Loucy (cell line): ENCODE measurements around the gene SLC26A8.

Experiments used
- EZH2phosphoT487 ChIP-seq: fragments of 200-600 bp; IDR thresholded peaks from 2 replicates; pipeline ENCODE4 v1.6.1; 2018; ENCODE audit warnings: antibody characterized with exemption, mild to moderate bottlenecking, moderate library complexity, borderline replicate concordance
- TF ChIP-seq, protein P1 (sequence below): fragments of 200-600 bp; sonication (generic); conservative IDR thresholded peaks from 2 replicates; pipeline ENCODE4 v1.5.1; 2014; ENCODE audit warnings: mild to moderate bottlenecking, antibody characterized with exemption, low read length

DNA sequence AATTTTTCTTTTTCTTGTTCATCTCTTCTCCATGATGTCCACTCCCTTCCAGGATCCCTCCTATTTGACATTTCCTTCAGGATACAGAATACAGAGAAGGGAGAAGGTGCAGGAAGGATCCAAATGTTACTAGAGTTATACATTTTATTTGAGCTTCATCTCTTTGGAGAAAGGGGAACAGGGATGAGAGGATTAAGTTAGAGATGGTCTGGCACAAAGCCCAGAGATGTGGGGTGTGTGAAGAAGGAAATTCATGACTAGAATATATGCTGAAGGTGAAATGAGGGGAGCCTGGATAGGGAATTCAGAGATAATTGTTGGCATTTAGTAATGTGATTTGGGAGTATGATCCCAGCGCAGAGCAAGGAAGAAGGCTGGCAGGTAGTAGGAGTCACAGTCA lies 81.1 kb downstream of the SLC26A8 start:
- TF ChIP-seq, protein P1, sequence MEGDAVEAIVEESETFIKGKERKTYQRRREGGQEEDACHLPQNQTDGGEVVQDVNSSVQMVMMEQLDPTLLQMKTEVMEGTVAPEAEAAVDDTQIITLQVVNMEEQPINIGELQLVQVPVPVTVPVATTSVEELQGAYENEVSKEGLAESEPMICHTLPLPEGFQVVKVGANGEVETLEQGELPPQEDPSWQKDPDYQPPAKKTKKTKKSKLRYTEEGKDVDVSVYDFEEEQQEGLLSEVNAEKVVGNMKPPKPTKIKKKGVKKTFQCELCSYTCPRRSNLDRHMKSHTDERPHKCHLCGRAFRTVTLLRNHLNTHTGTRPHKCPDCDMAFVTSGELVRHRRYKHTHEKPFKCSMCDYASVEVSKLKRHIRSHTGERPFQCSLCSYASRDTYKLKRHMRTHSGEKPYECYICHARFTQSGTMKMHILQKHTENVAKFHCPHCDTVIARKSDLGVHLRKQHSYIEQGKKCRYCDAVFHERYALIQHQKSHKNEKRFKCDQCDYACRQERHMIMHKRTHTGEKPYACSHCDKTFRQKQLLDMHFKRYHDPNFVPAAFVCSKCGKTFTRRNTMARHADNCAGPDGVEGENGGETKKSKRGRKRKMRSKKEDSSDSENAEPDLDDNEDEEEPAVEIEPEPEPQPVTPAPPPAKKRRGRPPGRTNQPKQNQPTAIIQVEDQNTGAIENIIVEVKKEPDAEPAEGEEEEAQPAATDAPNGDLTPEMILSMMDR, result no peak
- TF ChIP-seq EZH2phosphoT487, result no peak
